SH-SY5Y (cell line): ENCODE data around the gene SYNGAP1.

Source experiments
- GATA2 ChIP-seq: IDR thresholded peaks from 2 replicates; pipeline ENCODE4 v1.6.1; 2011; ENCODE audit warnings: mild to moderate bottlenecking, low read depth, low read length
- GATA3 ChIP-seq: IDR thresholded peaks from 2 replicates; pipeline ENCODE4 v1.6.1; 2011; ENCODE audit warnings: low read depth, mild to moderate bottlenecking, low read length, moderate library complexity

Gene SYNGAP1

DNA sequence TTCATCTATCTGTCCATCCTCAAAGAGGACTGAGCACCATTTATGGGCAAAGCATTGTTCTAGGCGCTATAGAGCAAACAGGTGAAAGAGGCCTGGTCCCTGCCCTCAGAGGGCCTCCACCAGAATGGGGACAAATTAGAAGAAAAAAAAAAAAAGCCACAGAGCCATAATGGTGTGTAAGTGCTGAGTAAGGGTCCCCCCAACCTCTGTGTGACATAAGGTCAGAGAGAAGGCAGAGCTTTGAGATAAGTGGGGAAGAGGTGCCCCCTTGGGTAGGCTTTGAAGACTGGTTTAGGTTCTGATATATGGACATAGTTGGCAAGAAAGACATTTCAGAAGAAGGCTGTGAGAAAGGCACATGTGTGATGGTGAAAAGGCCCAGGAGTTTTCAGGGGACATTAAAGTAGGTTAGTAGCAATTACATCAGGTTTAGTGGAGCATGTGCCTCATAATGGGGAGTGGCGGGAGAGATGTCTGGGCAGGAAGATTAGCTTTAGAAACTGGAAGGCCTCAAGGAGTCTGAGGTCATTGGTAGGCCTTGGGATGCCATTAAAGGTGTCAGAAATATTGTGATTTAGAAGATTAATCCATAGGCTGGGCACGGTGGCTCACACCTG is 19.2 kb downstream of the SYNGAP1 start:
- TF ChIP-seq GATA3: no peak
- no peak for TF ChIP-seq GATA2

- no peak for TF ChIP-seq GATA3
- TF ChIP-seq GATA2: no peak
Observed at GRCh38 chr6:33439956-33440648, 20.2 kb downstream of the SYNGAP1 start.

DNA sequence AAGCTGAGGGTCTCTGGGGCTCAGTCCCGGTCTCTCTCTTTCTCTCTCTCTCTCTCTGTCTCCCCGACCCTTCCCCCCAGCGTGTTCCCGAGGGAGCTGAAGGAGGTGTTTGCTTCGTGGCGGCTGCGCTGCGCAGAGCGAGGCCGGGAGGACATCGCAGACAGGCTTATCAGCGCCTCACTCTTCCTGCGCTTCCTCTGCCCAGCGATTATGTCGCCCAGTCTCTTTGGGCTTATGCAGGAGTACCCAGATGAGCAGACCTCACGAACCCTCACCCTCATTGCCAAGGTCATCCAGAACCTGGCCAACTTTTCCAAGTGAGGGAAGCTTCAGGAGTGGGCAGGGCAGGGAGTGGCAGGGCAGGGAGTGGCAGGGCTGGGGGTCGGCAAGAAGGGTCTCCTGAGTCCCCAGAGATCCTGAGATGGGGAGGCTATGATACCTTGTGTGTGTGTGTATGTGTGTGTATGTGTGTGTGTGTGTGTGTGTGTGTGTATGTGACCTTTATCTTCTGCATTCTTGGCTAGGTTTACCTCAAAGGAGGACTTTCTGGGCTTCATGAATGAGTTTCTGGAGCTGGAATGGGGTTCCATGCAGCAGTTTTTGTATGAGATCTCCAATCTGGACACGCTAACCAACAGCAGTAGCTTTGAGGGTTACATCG is 20.9 kb downstream of the SYNGAP1 start:
- TF ChIP-seq GATA3 (no peak), GATA2 (no peak)

- no peak for TF ChIP-seq GATA2
- no peak for TF ChIP-seq GATA3
Observed at GRCh38 chr6:33441457-33441856, 21.6 kb downstream of the SYNGAP1 start.

- TF ChIP-seq GATA2 (no peak), GATA3 (no peak)
Observed at GRCh38 chr6:33442283-33442682, 22.4 kb downstream of the SYNGAP1 start.

DNA sequence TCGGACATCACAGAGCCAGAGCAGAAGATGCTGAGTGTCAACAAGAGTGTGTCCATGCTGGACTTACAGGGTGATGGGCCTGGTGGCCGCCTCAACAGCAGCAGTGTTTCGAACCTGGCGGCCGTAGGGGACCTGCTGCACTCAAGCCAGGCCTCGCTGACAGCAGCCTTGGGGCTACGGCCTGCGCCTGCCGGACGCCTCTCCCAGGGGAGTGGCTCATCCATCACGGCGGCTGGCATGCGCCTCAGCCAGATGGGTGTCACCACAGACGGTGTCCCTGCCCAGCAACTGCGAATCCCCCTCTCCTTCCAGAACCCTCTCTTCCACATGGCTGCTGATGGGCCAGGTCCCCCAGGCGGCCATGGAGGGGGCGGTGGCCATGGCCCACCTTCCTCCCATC is 23.2 kb downstream of the SYNGAP1 start:
- no peak for TF ChIP-seq GATA2
- no peak for TF ChIP-seq GATA3

- no peak for TF ChIP-seq GATA3
- no peak for TF ChIP-seq GATA2
Observed at GRCh38 chr6:33443619-33444504, 24.0 kb downstream of the SYNGAP1 start.

DNA sequence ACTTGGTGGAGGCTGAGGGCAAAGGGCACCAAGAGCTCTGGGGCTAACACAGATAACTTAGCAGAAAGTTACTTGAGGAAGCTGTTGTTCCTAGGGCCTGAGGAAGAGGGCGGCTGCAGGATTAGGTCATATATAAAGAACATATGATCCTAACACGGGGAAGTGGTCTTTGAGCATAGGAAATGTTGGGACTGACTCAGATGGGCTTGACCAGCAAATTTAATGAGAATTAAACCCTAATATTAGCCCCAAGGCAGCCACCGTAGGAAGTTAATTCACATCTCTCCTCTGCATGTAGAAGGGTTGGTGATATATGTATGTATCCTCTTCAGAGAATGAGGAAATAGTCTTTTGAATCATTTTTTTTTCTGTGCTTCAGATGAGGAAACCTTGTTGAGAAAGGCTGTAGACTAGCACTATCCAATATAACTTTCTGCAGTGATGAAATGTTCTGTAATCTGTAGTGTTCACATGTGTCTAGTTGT is 25.3 kb downstream of the SYNGAP1 start:
- TF ChIP-seq GATA3 (no peak), GATA2 (no peak)

DNA sequence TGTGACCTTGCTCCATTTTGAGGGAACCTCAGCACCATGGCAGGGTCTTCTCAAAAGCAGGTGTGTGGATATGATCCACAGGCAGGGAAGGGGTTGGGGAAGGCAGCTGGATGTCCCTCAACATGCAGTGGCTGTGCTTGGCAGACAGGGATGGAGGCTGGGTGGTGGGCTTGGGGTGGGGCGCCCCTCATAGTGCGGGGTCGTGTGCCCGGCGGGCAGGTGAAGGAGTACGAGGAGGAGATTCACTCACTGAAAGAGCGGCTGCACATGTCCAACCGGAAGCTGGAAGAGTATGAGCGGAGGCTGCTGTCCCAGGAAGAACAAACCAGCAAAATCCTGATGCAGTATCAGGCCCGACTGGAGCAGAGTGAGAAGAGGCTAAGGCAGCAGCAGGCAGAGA is 26.5 kb downstream of the SYNGAP1 start:
- no peak for TF ChIP-seq GATA3
- no peak for TF ChIP-seq GATA2

DNA sequence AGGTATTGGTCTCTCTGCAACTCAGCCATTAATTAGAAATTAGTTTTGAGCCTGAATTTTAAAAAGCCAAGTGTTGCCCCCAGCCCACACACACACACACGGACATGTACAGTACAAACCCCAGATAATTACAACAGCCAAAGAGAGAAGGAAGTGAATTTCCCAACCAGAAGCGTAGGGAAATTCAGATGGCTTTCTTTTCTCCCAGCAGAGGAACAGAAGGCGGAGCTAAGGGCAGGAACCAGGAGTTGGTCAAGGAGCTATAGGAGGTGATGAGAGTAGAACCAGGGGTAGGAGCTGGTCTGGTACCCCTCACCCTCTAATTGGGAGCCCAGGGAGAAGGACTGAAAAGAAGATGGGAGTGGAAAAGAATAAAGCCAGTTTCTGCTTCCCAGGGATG is 30.6 kb downstream of the SYNGAP1 start:
- no peak for TF ChIP-seq GATA3
- TF ChIP-seq GATA2: no peak

GRCh38 chr6:33451606-33452005 is 31.7 kb downstream of the SYNGAP1 start:
- TF ChIP-seq GATA2: no peak
- TF ChIP-seq GATA3: no peak

- TF ChIP-seq GATA3: no peak
- TF ChIP-seq GATA2: no peak
Observed at GRCh38 chr6:33452496-33452895, 32.6 kb downstream of the SYNGAP1 start.

GRCh38 chr6:33453393-33454008 is 33.6 kb downstream of the SYNGAP1 start:
- no peak for TF ChIP-seq GATA3
- TF ChIP-seq GATA2: no peak
